B cell (primary cell): ENCODE measurements around the gene ADD3. TPM values are rescaled to one million over a fixed set of nuclear protein-coding genes. Genes with fewer than 3 reads are reported as not detected.

Experiments used
- ATAC-seq: fragments of 200-7000 bp; cut with Tn5 transposase; one replicate; pipeline ENCODE4 v1.10.0; 2021; ENCODE audit warnings: low read depth, mild to moderate bottlenecking, moderate number of reproducible peaks, moderate library complexity
- CTCF ChIA-PET: fragments of 350-600 bp; sonication (Branson Sonifier 250); formaldehyde crosslinking; loops from one replicate; lab custom pipeline; 2021; ENCODE audit warnings: antibody characterized with exemption, inconsistent platforms; lab: Charles Lee
- POLR2A ChIA-PET: fragments of 350-600 bp; sonication (Branson Sonifier 250); formaldehyde crosslinking; loops from one replicate; lab custom pipeline; 2021; ENCODE audit warnings: antibody characterized with exemption; lab: Charles Lee
- DNase-seq: peaks from one replicate; pipeline ENCODE4 v3.0.0; 2013
- H2AFZ ChIP-seq: 2 replicates; pipeline ENCODE4 v1.6.1; 2012; ENCODE audit warnings: mild to moderate bottlenecking, low read depth, low read length; ENCODE audit not compliant: insufficient read depth, poor library complexity, severe bottlenecking
- H3K27ac ChIP-seq, 2 donors: 1 replicate in 1 of 2; 2 replicates in 1 of 2; pipeline ENCODE4 v1.5.1; 2012 to 2013; ENCODE audit warnings: low read length in 2 of 2, mild to moderate bottlenecking in 2 of 2, moderate library complexity in 1 of 2
- H3K27me3 ChIP-seq, 4 experiments: fragments of 200-600 bp in 1 of 4; sonication (generic) in 1 of 4; replicated peaks in 1 of 4; 1 replicate in 2 of 4; 2 replicates in 2 of 4; pipeline versions ENCODE4 v1.6.1 to v1.7.0; 2013 to 2016; ENCODE audit warnings: low read length in 3 of 4, mild to moderate bottlenecking in 2 of 4, mixed read lengths in 1 of 4, moderate library complexity in 1 of 4; ENCODE audit not compliant: insufficient read depth in 4 of 4, control insufficient read depth in 3 of 4; ENCODE audit errors: control extremely low read depth in 1 of 4
- H3K36me3 ChIP-seq, 2 experiments: replicated peaks in 1 of 2; 1 replicate in 1 of 2; 2 replicates in 1 of 2; pipeline versions ENCODE4 v1.6.1 to v1.7.1; 2013; ENCODE audit warnings: low read length in 1 of 2; ENCODE audit not compliant: insufficient read depth in 2 of 2, control insufficient read depth in 1 of 2; ENCODE audit errors: control extremely low read depth in 1 of 2, extremely low read depth in 1 of 2
- H3K4me1 ChIP-seq, 2 donors: fragments of 200-600 bp in 1 of 2; sonication (generic) in 1 of 2; 1 replicate in 1 of 2; 2 replicates in 1 of 2; pipeline versions ENCODE4 v1.5.1 to v1.6.1; 2013 to 2017; ENCODE audit warnings: low read length in 2 of 2; ENCODE audit not compliant: control insufficient read depth in 2 of 2, insufficient read depth in 2 of 2
- H3K4me2 ChIP-seq: replicated peaks from 2 replicates; pipeline ENCODE3; 2012; ENCODE audit warnings: mild to moderate bottlenecking, low read depth, low read length; ENCODE audit not compliant: poor library complexity, severe bottlenecking
- H3K4me3 ChIP-seq, 5 experiments: fragments of 200-600 bp in 1 of 5; sonication (generic) in 1 of 5; 1 replicate in 3 of 5; 2 replicates in 2 of 5; pipeline versions ENCODE4 v1.5.1 to v1.7.0; 2011 to 2016; ENCODE audit warnings: low read length in 4 of 5, mild to moderate bottlenecking in 4 of 5, low read depth in 2 of 5, control low read depth in 1 of 5, moderate library complexity in 1 of 5; ENCODE audit not compliant: insufficient read depth in 1 of 5; ENCODE audit errors: control extremely low read depth in 1 of 5, extremely low read depth in 1 of 5
- H3K79me2 ChIP-seq: fragments of 200-600 bp; sonication (generic); one replicate; pipeline ENCODE4 v1.6.0; 2016; ENCODE audit warnings: low read length; ENCODE audit not compliant: control insufficient read depth, insufficient read depth
- H3K9ac ChIP-seq: fragments of 200-600 bp; sonication (generic); 2 replicates; pipeline ENCODE4 v1.6.1; 2017; ENCODE audit warnings: mild to moderate bottlenecking, low read length, moderate library complexity
- H3K9me3 ChIP-seq, 3 donors: one replicate each; pipeline versions ENCODE4 v1.6.1 to v1.7.1; 2013; ENCODE audit warnings: low read length in 2 of 3; ENCODE audit not compliant: control insufficient read depth in 2 of 3, insufficient read depth in 1 of 3; ENCODE audit errors: control extremely low read depth in 1 of 3
- H4K20me1 ChIP-seq: 2 replicates; pipeline ENCODE4 v1.6.0; 2012; ENCODE audit warnings: mild to moderate bottlenecking, low read length; ENCODE audit not compliant: insufficient read depth, control insufficient read depth, poor library complexity, severe bottlenecking
- H3K27ac Mint-ChIP-seq: one replicate; pipeline ENCODE4 v1.8.0; 2021; ENCODE audit warnings: mixed read lengths
- H3K27me3 Mint-ChIP-seq: one replicate; pipeline ENCODE4 v1.8.0; 2021; ENCODE audit warnings: mixed read lengths
- H3K4me1 Mint-ChIP-seq: one replicate; pipeline ENCODE4 v1.8.0; 2021; ENCODE audit warnings: mixed read lengths
- H3K4me3 Mint-ChIP-seq: one replicate; pipeline ENCODE4 v1.8.0; 2021; ENCODE audit warnings: mixed read lengths
- H3K9me3 Mint-ChIP-seq: one replicate; pipeline ENCODE4 v1.8.0; 2022; ENCODE audit warnings: mixed read lengths; ENCODE audit not compliant: insufficient read depth
- EZH2 ChIP-seq: IDR thresholded peaks from 2 replicates; pipeline ENCODE4 v1.6.1; 2012; ENCODE audit warnings: borderline replicate concordance, low read depth, mild to moderate bottlenecking, moderate library complexity, low read length; ENCODE audit not compliant: insufficient read depth, poor library complexity, severe bottlenecking
- intact Hi-C: fragments of 100-400 bp; cut with micrococcal nuclease; formaldehyde crosslinking; loops from one replicate; pipeline ENCODE4 v1.10.0; 2022
- polyA plus RNA-seq: library from polyadenylated mRNA; depleted of rRNA; stranded (reverse); fragments of >200 nt; gene quantifications from 2 replicates; pipeline ENCODE4 v1.2.3, GENCODE V29; 2012
- total RNA-seq, 2 donors: library from RNA; stranded (reverse); fragments of 120-200 nt in 1 of 2; gene quantifications; 1 replicate in 1 of 2; 2 replicates in 1 of 2; pipeline versions ENCODE4 v1.2.3 to v1.2.4, GENCODE V29; 2013 to 2022
- TF ChIP-seq, protein P1 (sequence below): fragments of 200-600 bp; IDR thresholded peaks from one replicate; pipeline ENCODE4 v1.8.0; 2022; ENCODE audit warnings: antibody characterized with exemption, mild to moderate bottlenecking

Gene ADD3
- total and polyA plus RNA-seq, 2 donors (not counting 1 experiment from before 2014, with no cell fraction given): 156 to 185 TPM

DNA sequence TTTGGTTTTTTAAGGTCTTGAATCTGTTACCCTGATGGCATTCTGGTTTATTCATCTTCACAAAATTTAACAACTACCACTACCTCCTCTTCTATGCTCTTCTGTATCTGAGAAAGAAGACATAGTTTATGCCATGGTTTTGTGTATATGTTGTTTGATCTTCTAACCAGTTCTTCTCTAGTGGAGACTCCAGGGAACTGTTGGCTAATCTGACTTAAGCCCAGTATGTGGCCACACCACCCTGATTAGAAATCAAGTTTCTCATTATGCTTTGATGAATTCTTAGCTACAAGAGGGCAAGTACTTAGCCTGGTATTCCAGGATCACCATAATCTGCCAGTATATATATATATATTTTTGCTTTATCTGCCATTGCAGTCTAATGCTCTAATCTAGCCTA lies 100.1 kb downstream of the ADD3 start:
- no peaks in the 10 kb centered on the region for H3K27me3 ChIP-seq
- Mint-ChIP-seq H3K9me3 (no peaks in the 10 kb centered on the region), H3K27ac (no peak overlapping the region), H3K4me1 (peaks cover 24% of the 10 kb centered on the region), H3K27me3 (no peaks in the 10 kb centered on the region), H3K4me3 (no peak overlapping the region)
- peaks cover 28% of the 10 kb centered on the region for H3K79me2 ChIP-seq
- H2AFZ ChIP-seq: no peak overlapping the region
- H3K36me3 ChIP-seq: peaks cover 10 to 52% of the 10 kb centered on the region in 2 experiments
- ChIA-PET POLR2A (no interaction called here), CTCF (interaction anchor here (0.7 to 0.8 kb wide), 2 partner anchors 9 to 224 kb away, joined by 3 to 6 read pairs; no protein-coding TSS in a partner anchor)
- no peaks in the 10 kb centered on the region for H3K9me3 ChIP-seq
- H3K4me3 ChIP-seq: no peak overlapping the region
- DNase-seq (no peak), ATAC-seq (no peak)
- peaks cover 19% of the 10 kb centered on the region for H4K20me1 ChIP-seq
- no peak for TF ChIP-seq EZH2
- TF ChIP-seq, protein P1, sequence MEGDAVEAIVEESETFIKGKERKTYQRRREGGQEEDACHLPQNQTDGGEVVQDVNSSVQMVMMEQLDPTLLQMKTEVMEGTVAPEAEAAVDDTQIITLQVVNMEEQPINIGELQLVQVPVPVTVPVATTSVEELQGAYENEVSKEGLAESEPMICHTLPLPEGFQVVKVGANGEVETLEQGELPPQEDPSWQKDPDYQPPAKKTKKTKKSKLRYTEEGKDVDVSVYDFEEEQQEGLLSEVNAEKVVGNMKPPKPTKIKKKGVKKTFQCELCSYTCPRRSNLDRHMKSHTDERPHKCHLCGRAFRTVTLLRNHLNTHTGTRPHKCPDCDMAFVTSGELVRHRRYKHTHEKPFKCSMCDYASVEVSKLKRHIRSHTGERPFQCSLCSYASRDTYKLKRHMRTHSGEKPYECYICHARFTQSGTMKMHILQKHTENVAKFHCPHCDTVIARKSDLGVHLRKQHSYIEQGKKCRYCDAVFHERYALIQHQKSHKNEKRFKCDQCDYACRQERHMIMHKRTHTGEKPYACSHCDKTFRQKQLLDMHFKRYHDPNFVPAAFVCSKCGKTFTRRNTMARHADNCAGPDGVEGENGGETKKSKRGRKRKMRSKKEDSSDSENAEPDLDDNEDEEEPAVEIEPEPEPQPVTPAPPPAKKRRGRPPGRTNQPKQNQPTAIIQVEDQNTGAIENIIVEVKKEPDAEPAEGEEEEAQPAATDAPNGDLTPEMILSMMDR: no peak
- intact Hi-C loops: loop anchor here (5.0 to 10.0 kb wide), 2 partner anchors 41 to 223 kb away; no protein-coding TSS in a partner anchor
- H3K4me1 ChIP-seq: peaks cover 3 to 4% of the 10 kb centered on the region in 2 donors
- no peak overlapping the region for H3K9ac ChIP-seq
- H3K4me2 ChIP-seq: no peak overlapping the region
- H3K27ac ChIP-seq: no peak overlapping the region

DNA sequence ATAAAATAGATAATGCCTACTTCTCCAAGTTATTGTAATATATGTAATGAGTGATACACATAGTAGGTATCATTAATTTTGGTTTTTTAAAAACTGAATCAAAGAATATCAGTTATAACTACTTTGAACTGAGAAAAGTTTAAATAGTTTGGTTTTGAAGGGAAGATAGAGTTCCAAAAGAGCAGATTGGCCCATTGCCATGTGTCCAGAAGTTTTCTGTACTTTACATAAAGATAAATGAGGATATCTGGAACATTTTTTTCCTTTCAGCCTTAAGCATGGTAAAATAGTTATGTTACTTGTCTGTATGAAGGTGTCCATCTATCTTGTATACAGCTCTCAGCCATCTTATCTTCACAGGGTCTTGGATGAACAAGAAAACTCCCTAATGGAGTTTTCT lies 101.7 kb downstream of the ADD3 start:
- no peaks in the 10 kb centered on the region for H3K9me3 Mint-ChIP-seq
- no peak for TF ChIP-seq EZH2
- TF ChIP-seq, protein P1: no peak
- ChIA-PET CTCF (interaction anchor here (1.0 to 2.8 kb wide), 5 partner anchors 28 to 132 kb away, joined by 3 to 7 read pairs (median 4); no protein-coding TSS in a partner anchor), POLR2A (no interaction called here)
- intact Hi-C loops: loop anchor here (5.0 to 10.0 kb wide), 2 partner anchors 42 to 225 kb away; no protein-coding TSS in a partner anchor
- ATAC-seq (no peak), DNase-seq (no peak)
- H3K27ac Mint-ChIP-seq: no peak overlapping the region
- Histone ChIP-seq H3K9ac (no peak overlapping the region), H3K4me2 (no peak overlapping the region), H3K79me2 (peaks cover 22% of the 10 kb centered on the region), H4K20me1 (peaks cover 23% of the 10 kb centered on the region), H3K4me3 (no peak overlapping the region), H3K36me3 (peaks cover 7 to 51% of the 10 kb centered on the region in 2 experiments), H3K9me3 (no peaks in the 10 kb centered on the region), H3K27ac (no peak overlapping the region), H3K27me3 (no peaks in the 10 kb centered on the region), H2AFZ (no peak overlapping the region), H3K4me1 (peaks cover 3 to 4% of the 10 kb centered on the region in 2 donors)
- no peak overlapping the region for H3K4me3 Mint-ChIP-seq
- peaks cover 15% of the 10 kb centered on the region for H3K4me1 Mint-ChIP-seq
- H3K27me3 Mint-ChIP-seq: no peaks in the 10 kb centered on the region
